Spleen (tissue), 11 donors: ENCODE measurements around the gene FBLN2. TPM values are rescaled to one million over a fixed set of nuclear protein-coding genes. Genes with fewer than 3 reads are reported as not detected.

Experiments used
- DNase-seq: peaks from one replicate; pipeline ENCODE4 v3.0.0-alpha.2; 2020
- H3K27ac ChIP-seq, 8 donors: fragments of 200-600 bp; sonication (generic) in 7 of 8; 1 replicate in 4 of 8; 2 replicates in 4 of 8; pipeline versions ENCODE4 v1.5.0 to v1.8.0; 2016 to 2021; ENCODE audit warnings: inconsistent platforms in 4 of 8, mild to moderate bottlenecking in 4 of 8, moderate library complexity in 1 of 8
- H3K27me3 ChIP-seq, 7 donors: fragments of 200-600 bp; sonication (generic) in 6 of 7; replicated peaks in 1 of 7; 1 replicate in 4 of 7; 2 replicates in 3 of 7; pipeline versions ENCODE4 v1.5.0 to v1.8.0; 2016 to 2021; ENCODE audit warnings: inconsistent platforms in 3 of 7, mild to moderate bottlenecking in 1 of 7
- H3K36me3 ChIP-seq, 6 donors: fragments of 200-600 bp; sonication (generic) in 5 of 6; 1 replicate in 4 of 6; 2 replicates in 2 of 6; pipeline versions ENCODE4 v1.5.0 to v1.8.0; 2016 to 2021; ENCODE audit warnings: inconsistent platforms in 2 of 6
- H3K4me1 ChIP-seq, 6 donors: fragments of 200-600 bp; sonication (generic) in 5 of 6; 1 replicate in 3 of 6; 2 replicates in 3 of 6; pipeline versions ENCODE4 v1.5.0 to v1.8.0; 2016 to 2021; ENCODE audit warnings: inconsistent platforms in 3 of 6
- H3K4me3 ChIP-seq, 8 donors: fragments of 200-600 bp; sonication (generic) in 7 of 8; 1 replicate in 4 of 8; 2 replicates in 4 of 8; pipeline versions ENCODE4 v1.5.0 to v1.8.0; 2016 to 2021; ENCODE audit warnings: inconsistent platforms in 4 of 8, mild to moderate bottlenecking in 4 of 8, moderate library complexity in 2 of 8
- H3K9me3 ChIP-seq, 8 donors: fragments of 200-600 bp; sonication (generic) in 7 of 8; 1 replicate in 4 of 8; 2 replicates in 4 of 8; pipeline versions ENCODE4 v1.5.0 to v1.8.0; 2016 to 2021; ENCODE audit warnings: inconsistent platforms in 4 of 8
- POLR2A ChIP-seq, 3 donors: fragments of 450-650 bp; IDR thresholded peaks; one replicate each; pipeline ENCODE4 v1.5.1; 2017; ENCODE audit warnings: antibody characterized with exemption in 3 of 3, mild to moderate bottlenecking in 1 of 3
- POLR2AphosphoS5 ChIP-seq, 3 donors: sonication (generic); formaldehyde crosslinking; IDR thresholded peaks; one replicate each; pipeline ENCODE4 v1.5.1; 2017; ENCODE audit warnings: antibody characterized with exemption in 3 of 3
- WGBS, 5 donors: extraction: QIAGEN DNeasy Blood & Tissue Kit in 3 of 5; methylation state at CpG; one replicate each; pipeline versions ENCODE4 v1.1.5 to v1.1.7; 2013 to 2018; 5-methylcytosine and 5-hydroxymethylcytosine counted together
- intact Hi-C: fragments of 100-400 bp; cut with DNase I; formaldehyde crosslinking; loops from one replicate; pipeline ENCODE4 v1.15.0; 2023; ENCODE audit warnings: low total_unique reads
- polyA plus RNA-seq, 3 donors: library from polyadenylated mRNA; stranded (reverse); fragments of 200-250 nt; gene quantifications; one replicate each; pipeline ENCODE4 v1.2.1, GENCODE V29; 2013
- total RNA-seq, 7 donors: library from RNA; depleted of rRNA in 3 of 7; stranded (reverse); fragments of >200 nt in 3 of 7; fragmentation: NEBNext Ultra II Directional in 4 of 7; extraction: Animal tissue kit (Norgen Biotek cat#: 25700) in 4 of 7; gene quantifications; one replicate each; pipeline versions ENCODE4 v1.1.0 to v1.2.1, GENCODE V29; 2016 to 2021
- TF ChIP-seq, protein P1 (sequence below), 11 experiments: fragments of 200-600 bp in 7 of 11; fragments of 450-650 bp in 4 of 11; sonication (generic) in 4 of 11; IDR thresholded peaks in 8 of 11; conservative IDR thresholded peaks in 3 of 11; 1 replicate in 7 of 11; 2 replicates in 4 of 11; pipeline versions ENCODE4 v1.4.0 to v1.8.0; 2016 to 2021; ENCODE audit warnings: antibody characterized with exemption in 11 of 11, inconsistent platforms in 4 of 11, mild to moderate bottlenecking in 1 of 11
- donor health status: healthy with polysubstance abuse.
- donor health status: DM: no; HTN: no; CAD: no; lungs with moderate emphysema.
- donor health status: DM: no; HTN: no; CAD: no.
- donor health status: Bipolar disorder and iron deficiency.
- donor health status: healthy.
- donor health status: DM: no; HTN: no; CAD: no.
- donor health status: DM: yes; HTN: yes; CAD: no.

FBLN2 gene
- total and polyA plus RNA-seq, 10 donors, result 6.1 to 28.2 (median 12.5) TPM

DNA sequence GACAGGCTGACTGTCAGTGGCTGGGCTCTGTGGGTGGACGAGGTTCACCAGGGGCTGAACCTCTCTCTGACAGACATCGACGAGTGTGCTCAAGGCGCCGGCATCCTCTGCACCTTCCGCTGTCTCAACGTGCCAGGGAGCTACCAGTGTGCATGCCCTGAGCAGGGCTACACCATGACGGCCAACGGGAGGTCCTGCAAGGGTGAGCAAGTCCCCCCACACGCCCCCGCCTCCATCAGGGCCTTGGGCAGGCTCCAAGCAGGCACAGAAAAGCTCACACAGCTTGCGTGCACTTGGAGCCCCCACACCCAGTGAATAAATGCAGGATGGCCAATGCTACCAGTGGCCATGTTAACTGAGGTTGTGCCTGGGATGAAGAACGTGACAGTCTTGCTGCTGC lies 82.3 kb downstream of the FBLN2 start:
- Histone ChIP-seq H3K27me3 (no peaks in the 10 kb centered on the region), H3K4me1 (peaks cover 0 to 6% (median 0%) of the 10 kb centered on the region in 6 donors), H3K27ac (no peak overlapping the region), H3K36me3 (peaks cover 0 to 31% (median 0%) of the 10 kb centered on the region in 6 donors), H3K9me3 (no peaks in the 10 kb centered on the region), H3K4me3 (no peak overlapping the region)
- intact Hi-C loops, result no loop called here
- WGBS, 5 donors, result 73 to 91% (median 85%) methylated on average over 4 to 13 of the region's 13 CpGs
- no peak for DNase-seq
- TF ChIP-seq, protein P1, sequence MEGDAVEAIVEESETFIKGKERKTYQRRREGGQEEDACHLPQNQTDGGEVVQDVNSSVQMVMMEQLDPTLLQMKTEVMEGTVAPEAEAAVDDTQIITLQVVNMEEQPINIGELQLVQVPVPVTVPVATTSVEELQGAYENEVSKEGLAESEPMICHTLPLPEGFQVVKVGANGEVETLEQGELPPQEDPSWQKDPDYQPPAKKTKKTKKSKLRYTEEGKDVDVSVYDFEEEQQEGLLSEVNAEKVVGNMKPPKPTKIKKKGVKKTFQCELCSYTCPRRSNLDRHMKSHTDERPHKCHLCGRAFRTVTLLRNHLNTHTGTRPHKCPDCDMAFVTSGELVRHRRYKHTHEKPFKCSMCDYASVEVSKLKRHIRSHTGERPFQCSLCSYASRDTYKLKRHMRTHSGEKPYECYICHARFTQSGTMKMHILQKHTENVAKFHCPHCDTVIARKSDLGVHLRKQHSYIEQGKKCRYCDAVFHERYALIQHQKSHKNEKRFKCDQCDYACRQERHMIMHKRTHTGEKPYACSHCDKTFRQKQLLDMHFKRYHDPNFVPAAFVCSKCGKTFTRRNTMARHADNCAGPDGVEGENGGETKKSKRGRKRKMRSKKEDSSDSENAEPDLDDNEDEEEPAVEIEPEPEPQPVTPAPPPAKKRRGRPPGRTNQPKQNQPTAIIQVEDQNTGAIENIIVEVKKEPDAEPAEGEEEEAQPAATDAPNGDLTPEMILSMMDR (IDR thresholded peaks at IDR 0.05 in 8 of 11, conservative IDR thresholded peaks at IDR 0.05 in 3 of 11), result no peak
- TF ChIP-seq POLR2A (IDR thresholded peaks at IDR 0.05), result no peak
- no peak for TF ChIP-seq POLR2AphosphoS5 (IDR thresholded peaks at IDR 0.05)

DNA sequence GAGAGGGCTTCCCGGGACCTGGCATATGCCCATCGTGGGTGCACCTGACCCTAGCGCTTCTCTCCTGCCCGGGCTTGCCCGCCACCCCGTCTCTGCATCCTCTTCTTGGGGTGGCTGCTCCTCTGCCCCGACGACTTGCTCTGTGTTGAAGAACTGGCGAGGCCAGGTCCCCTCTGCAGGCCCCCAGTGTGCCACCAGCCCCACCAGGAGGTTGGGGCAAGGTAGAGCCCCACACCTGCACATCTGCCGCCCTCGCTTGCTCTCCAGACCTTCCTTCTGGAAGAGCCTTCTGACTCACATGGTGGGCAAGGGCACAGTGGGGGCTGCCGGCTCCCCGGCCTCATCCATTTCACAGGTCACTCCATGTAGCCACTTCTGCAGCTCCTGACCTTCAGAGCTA lies 84.3 kb downstream of the FBLN2 start:
- no peak for TF ChIP-seq POLR2AphosphoS5 (IDR thresholded peaks at IDR 0.05)
- TF ChIP-seq, protein P1 (IDR thresholded peaks at IDR 0.05 in 8 of 11, conservative IDR thresholded peaks at IDR 0.05 in 3 of 11), result no peak
- no peak for TF ChIP-seq POLR2A (IDR thresholded peaks at IDR 0.05)
- intact Hi-C loops, result no loop called here
- DNase-seq, result no peak

DNA sequence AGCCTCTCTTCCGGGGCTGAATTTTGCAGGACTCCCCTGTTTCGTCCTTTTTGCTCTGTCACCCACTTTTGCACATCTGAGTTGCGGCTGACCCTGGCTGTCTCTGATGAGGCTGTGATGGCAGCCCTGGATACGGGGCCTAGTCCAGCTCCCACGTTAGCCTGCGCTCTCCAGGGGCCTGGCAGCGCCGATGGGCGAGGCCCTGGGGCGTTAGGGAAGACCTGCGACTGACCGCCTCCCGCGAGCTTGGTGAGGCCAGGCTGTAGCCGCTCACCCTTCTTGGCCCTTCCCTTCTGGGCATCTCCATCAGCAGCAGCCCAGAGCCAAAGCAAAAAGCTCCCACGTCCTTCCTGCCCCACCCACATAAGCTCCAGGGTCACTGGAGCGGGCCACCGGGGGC lies 85.2 kb downstream of the FBLN2 start:
- no peak for DNase-seq
- intact Hi-C loops, result no loop called here
- TF ChIP-seq POLR2AphosphoS5 (IDR thresholded peaks at IDR 0.05) (no peak), POLR2A (IDR thresholded peaks at IDR 0.05) (no peak)
- TF ChIP-seq, protein P1 (IDR thresholded peaks at IDR 0.05 in 8 of 11, conservative IDR thresholded peaks at IDR 0.05 in 3 of 11), result no peak

More for the DNA sequence above, 84.3 kb downstream of the FBLN2 start:
- 92 to 96% (median 93%) methylated on average over 13 of the region's 13 CpGs for WGBS, 5 donors
- Histone ChIP-seq H3K4me1 (peaks cover 0 to 6% (median 0%) of the 10 kb centered on the region in 6 donors), H3K4me3 (no peak overlapping the region), H3K36me3 (peaks cover 0 to 31% (median 0%) of the 10 kb centered on the region in 6 donors), H3K9me3 (no peaks in the 10 kb centered on the region), H3K27ac (no peak overlapping the region), H3K27me3 (peaks cover 0 to 4% (median 0%) of the 10 kb centered on the region in 7 donors)

DNA sequence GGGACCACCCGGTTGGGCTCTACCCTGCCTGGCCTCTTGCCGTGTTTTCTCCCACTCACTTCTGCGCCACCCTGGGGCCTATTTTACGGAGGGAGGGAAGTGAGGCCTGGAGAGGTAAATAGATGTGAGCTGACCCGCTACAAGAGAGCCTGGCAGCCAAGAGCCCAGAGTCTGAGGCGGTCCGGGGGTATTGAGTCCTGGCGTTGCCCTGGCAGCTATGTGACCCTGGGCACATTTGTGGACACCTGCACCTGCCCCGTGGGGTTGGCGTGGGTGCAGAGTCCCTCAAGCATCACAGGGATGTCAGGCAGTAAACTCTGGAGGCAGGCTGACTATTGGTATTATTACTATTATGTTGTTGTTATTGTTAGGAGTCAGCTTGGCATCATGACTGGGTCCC lies 85.7 kb downstream of the FBLN2 start:
- no peak for DNase-seq

More for the DNA sequence above, 85.2 kb downstream of the FBLN2 start:
- Histone ChIP-seq H3K4me3 (no peak overlapping the region), H3K4me1 (peaks cover 0 to 6% (median 0%) of the 10 kb centered on the region in 6 donors), H3K36me3 (peaks cover 0 to 27% (median 0%) of the 10 kb centered on the region in 6 donors), H3K9me3 (no peaks in the 10 kb centered on the region), H3K27me3 (peaks cover 0 to 4% (median 0%) of the 10 kb centered on the region in 7 donors), H3K27ac (no peak overlapping the region)
- 63 to 77% (median 75%) methylated on average over 4 to 18 of the region's 18 CpGs for WGBS, 5 donors

More for the DNA sequence above, 85.7 kb downstream of the FBLN2 start:
- WGBS, 5 donors, result 56 to 87% (median 84%) methylated on average over 7 to 10 of the region's 10 CpGs
- Histone ChIP-seq H3K4me3 (no peak overlapping the region), H3K27me3 (peaks cover 0 to 4% (median 0%) of the 10 kb centered on the region in 7 donors), H3K27ac (no peak overlapping the region), H3K4me1 (peaks cover 0 to 6% (median 0%) of the 10 kb centered on the region in 6 donors), H3K36me3 (peaks cover 0 to 22% (median 0%) of the 10 kb centered on the region in 6 donors), H3K9me3 (no peaks in the 10 kb centered on the region)
- TF ChIP-seq, protein P1 (IDR thresholded peaks at IDR 0.05 in 8 of 11, conservative IDR thresholded peaks at IDR 0.05 in 3 of 11), result no peak
- TF ChIP-seq POLR2A (IDR thresholded peaks at IDR 0.05) (no peak), POLR2AphosphoS5 (IDR thresholded peaks at IDR 0.05) (no peak)
- intact Hi-C loops, result no loop called here
